Lung microvascular endothelial cell (primary cell): ENCODE data around the gene MYO18B. TPM values are rescaled to one million over a fixed set of nuclear protein-coding genes. Genes with fewer than 3 reads are reported as not detected.

ENCODE experiments used
- DNase-seq, 2 donors: peaks; one replicate each; pipeline versions ENCODE4 v3.0.0 to v3.0.0-alpha.2; 2010; ENCODE audit warnings: low read depth in 2 of 2
- total RNA-seq: library from RNA; depleted of rRNA; stranded (reverse); fragments of >200 nt; gene quantifications from 2 replicates; pipeline ENCODE4 v1.2.1, GENCODE V29; 2014

MYO18B gene
- total RNA-seq, 1 donor from 2014 or later = not detected

GRCh38 chr22:25935266-25936058 is 193.5 kb downstream of the MYO18B start:
- no peak for DNase-seq

GRCh38 chr22:25938151-25938550 is 196.2 kb downstream of the MYO18B start:
- no peak for DNase-seq

GRCh38 chr22:25939384-25939783 is 197.4 kb downstream of the MYO18B start:
- no peak for DNase-seq

GRCh38 chr22:25940479-25940878 is 198.5 kb downstream of the MYO18B start:
- DNase-seq = no peak

GRCh38 chr22:25941365-25941960 is 199.5 kb downstream of the MYO18B start:
- DNase-seq = no peak

GRCh38 chr22:25942115-25942855 is 200.3 kb downstream of the MYO18B start:
- no peak for DNase-seq

GRCh38 chr22:25942856-25943411 is 200.9 kb downstream of the MYO18B start:
- DNase-seq = no peak

GRCh38 chr22:25950111-25950510 is 208.1 kb downstream of the MYO18B start:
- DNase-seq = no peak

GRCh38 chr22:25953276-25953675 is 211.3 kb downstream of the MYO18B start:
- DNase-seq = no peak

GRCh38 chr22:25953919-25954318 is 211.9 kb downstream of the MYO18B start:
- DNase-seq = no peak

- DNase-seq = no peak
Measured at GRCh38 chr22:25955323-25955722, 213.3 kb downstream of the MYO18B start.

- DNase-seq = no peak
Measured at GRCh38 chr22:25956801-25957200, 214.8 kb downstream of the MYO18B start.

- no peak for DNase-seq
Measured at GRCh38 chr22:25959818-25960774, 218.1 kb downstream of the MYO18B start.

- DNase-seq = no peak
Measured at GRCh38 chr22:25961699-25962098, 219.7 kb downstream of the MYO18B start.

GRCh38 chr22:25962711-25963110 is 220.7 kb downstream of the MYO18B start:
- DNase-seq = no peak

- no peak for DNase-seq
Measured at GRCh38 chr22:25964961-25965730, 223.2 kb downstream of the MYO18B start.

GRCh38 chr22:25966448-25966913 is 224.5 kb downstream of the MYO18B start:
- no peak for DNase-seq

- no peak for DNase-seq
Measured at GRCh38 chr22:25969286-25969685, 227.3 kb downstream of the MYO18B start.

- DNase-seq = no peak
Measured at GRCh38 chr22:25969901-25970300, 227.9 kb downstream of the MYO18B start.

- DNase-seq = no peak
Measured at GRCh38 chr22:25970374-25970911, 228.5 kb downstream of the MYO18B start.
